GM08714 (cell line): ENCODE results near the gene BACE1-AS.

Source experiments
- H3K4me3 ChIP-seq: fragments of 200-500 bp; sonication (Bioruptor generic); 2 replicates; pipeline ENCODE4 v1.5.1; 2014; ENCODE audit warnings: mild to moderate bottlenecking, low read length, inconsistent platforms
- ZNF274 ChIP-seq: IDR thresholded peaks from 2 replicates; pipeline ENCODE4 v1.6.1; 2012; ENCODE audit warnings: mild to moderate bottlenecking, low read depth, low read length

Gene BACE1-AS

DNA sequence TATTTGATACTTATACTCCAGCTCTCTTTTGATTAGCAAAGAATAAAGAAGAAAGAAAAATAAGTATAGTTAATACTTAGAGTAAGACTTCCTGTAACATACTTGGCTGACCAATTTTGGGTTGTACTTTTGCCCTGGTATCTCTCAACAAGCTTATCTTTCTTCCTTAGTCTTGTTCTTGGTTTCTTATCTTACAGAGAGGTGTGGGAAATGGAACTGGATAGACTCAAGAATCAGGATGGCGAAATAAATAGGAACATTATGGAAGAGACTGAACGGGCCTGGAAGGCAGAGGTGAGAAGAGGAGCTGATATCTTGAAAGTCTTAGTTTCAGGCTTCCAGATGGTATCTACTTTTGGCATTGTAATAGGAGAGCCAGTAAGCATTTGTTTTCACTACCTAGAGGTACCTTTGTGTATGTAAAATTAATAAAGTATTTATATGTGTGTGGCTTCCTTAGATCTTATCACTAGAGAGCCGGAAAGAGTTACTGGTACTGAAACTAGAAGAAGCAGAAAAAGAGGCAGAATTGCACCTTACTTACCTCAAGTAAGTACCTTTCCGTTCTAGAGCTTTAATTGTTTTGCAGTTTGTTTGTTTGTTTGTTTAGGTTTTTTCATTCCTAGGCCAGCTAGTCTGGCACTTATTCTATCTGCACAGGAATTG lies 11.3 kb upstream of the BACE1-AS start:
- TF ChIP-seq ZNF274 = no peak
- H3K4me3 ChIP-seq = no peak overlapping the region

DNA sequence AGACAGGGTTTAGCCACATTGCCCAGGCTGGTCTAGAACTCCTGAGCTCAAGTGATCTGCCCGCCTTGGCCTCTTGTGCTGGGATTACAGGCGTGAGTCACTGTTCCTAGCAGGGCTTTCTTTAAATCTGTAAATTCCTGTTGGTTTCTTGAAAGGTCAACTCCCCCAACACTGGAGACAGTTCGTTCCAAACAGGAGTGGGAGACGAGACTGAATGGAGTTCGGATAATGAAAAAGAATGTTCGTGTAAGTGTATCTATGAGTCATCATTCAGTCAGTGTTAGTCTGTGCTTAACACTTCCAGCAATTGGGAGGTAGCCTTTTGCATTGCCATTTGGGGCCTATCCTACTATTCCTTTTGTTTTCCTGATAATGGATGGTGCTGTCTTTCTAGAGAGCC lies 10.0 kb upstream of the BACE1-AS start:
- TF ChIP-seq ZNF274 = no peak
- no peak overlapping the region for H3K4me3 ChIP-seq

DNA sequence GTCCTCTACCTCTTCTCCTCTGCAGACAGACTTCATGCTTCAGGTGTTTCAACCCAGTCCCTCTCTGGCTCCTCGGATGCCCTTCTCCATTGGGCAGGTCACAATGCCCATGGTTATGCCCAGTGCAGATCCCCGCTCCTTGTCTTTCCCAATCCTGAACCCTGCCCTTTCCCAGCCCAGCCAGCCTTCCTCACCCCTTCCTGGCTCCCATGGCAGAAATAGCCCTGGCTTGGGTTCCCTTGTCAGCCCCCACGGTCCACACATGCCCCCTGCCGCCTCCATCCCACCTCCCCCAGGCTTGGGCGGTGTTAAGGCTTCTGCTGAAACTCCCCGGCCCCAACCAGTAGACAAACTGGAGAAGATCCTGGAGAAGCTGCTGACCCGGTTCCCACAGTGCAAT lies 9.3 kb upstream of the BACE1-AS start:
- TF ChIP-seq ZNF274 = no peak
- no peak overlapping the region for H3K4me3 ChIP-seq

DNA sequence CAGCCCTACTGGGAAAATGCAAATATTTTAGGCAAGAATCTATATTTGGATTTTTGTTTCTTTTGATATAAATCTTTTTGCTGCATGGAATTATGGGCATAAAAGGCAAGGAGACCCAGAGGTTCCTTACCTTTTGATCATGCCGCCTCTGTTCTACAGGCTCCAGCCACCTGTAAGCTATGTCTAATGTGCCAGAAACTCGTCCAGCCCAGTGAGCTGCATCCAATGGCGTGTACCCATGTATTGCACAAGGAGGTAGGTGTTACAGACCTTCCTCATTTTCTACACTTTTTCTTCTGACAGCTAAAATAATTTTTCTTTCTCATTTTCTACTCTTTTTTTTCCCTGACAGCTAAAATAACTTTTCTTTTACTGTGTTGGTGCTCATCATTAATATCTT lies 8.2 kb upstream of the BACE1-AS start:
- no peak for TF ChIP-seq ZNF274
- H3K4me3 ChIP-seq = no peak overlapping the region

DNA sequence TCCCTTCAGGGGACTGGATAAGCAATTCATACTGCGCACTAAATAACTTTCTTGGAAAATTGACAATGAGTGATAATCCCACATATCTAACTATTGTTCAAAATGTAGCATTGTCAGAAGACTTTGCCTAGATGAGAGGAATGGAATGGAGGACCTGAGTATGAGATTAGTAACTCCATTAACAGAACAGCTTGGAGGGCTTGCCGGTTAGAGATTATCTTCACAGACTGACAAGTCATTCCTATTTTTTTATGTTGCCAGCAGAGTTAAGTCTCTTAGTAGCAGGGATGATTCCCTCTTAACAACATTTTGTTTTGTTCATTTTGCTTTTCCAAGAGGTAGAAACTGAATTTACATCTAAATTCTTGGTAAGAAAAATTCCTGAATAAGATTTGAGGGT lies 7.1 kb upstream of the BACE1-AS start:
- TF ChIP-seq ZNF274 = no peak
- no peak overlapping the region for H3K4me3 ChIP-seq

DNA sequence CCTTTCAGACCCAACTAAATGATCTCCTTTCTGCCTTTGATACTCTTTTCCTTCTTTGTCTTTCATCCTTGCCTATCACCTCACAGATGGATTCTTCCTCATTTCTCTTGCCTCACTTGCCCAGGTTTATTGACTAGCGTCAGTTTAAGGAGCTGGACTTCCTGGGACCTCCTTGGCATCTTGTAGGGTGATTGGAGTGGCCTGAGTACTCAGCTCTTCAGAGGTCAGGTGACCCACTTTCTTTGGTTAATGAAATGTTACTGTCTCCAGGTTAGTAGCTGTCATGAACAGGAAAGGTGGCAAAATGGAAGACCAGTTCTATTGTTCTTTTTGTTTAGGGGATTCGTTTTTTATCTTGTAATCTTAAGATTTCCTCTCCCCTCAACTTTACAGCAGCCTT lies 4.6 kb upstream of the BACE1-AS start:
- H3K4me3 ChIP-seq = no peak overlapping the region

DNA sequence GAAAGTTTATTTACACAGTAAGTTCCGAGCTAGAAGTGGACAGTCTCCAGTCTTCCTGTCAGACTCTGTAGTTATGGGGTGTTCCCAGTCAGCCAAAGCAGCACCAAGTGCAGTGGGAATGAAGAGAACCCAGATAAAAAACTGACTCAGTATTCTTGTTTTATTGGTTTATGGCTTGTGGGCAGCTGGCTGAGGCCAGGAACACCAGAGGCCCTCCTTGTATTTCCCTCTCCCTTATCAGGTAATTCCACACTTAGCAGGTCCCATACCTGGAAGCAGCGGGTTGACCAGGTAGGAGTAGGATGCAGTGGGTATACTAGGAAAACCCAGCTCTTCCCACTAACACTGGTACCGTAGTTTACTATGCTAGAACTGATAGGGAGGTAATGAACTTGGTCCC lies 3.5 kb upstream of the BACE1-AS start:
- H3K4me3 ChIP-seq = no peak overlapping the region
- no peak for TF ChIP-seq ZNF274

More for the DNA sequence above, 4.6 kb upstream of the BACE1-AS start:
- TF ChIP-seq ZNF274 = no peak

DNA sequence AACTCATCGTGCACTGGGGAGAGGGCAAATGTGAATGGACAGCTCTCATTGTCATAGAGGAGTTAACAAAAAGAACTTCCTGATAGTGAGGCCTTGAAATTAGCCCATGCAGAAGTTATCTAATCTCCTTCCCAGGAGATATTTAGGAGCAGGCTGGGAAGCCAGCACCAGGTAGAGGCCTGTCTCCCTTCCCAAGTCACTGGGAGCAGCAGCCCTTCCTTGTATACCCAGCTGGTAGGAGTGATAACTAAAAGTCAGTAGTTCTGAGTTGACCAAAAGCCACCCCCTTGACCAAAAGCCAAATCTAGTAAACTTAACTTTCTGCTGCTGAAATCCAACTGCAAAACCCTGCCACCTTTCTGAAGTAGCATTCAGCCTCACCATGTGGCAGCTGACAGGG lies 1.4 kb upstream of the BACE1-AS start:
- H3K4me3 ChIP-seq = no peak overlapping the region
- no peak for TF ChIP-seq ZNF274

DNA sequence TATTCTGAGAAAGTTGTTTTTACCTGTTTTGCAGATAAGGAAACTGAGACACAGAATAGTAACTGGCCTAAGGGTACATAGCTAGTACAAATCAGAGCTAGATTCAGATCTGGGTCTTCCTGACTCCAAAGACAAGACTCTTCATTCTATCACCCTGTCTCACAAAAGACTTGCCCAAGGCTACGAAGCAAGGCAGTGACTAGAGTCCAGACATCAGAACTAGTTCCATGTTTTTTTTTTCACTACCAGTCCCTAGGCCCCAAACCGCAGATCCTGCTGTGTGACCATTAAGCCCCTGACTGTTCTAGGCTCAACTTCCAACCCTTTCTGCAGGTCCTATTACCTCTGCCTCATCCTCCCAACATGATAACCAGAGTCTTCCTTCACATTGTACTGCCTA lies 1.5 kb downstream of the BACE1-AS start:
- no peak for TF ChIP-seq ZNF274
- no peak overlapping the region for H3K4me3 ChIP-seq

DNA sequence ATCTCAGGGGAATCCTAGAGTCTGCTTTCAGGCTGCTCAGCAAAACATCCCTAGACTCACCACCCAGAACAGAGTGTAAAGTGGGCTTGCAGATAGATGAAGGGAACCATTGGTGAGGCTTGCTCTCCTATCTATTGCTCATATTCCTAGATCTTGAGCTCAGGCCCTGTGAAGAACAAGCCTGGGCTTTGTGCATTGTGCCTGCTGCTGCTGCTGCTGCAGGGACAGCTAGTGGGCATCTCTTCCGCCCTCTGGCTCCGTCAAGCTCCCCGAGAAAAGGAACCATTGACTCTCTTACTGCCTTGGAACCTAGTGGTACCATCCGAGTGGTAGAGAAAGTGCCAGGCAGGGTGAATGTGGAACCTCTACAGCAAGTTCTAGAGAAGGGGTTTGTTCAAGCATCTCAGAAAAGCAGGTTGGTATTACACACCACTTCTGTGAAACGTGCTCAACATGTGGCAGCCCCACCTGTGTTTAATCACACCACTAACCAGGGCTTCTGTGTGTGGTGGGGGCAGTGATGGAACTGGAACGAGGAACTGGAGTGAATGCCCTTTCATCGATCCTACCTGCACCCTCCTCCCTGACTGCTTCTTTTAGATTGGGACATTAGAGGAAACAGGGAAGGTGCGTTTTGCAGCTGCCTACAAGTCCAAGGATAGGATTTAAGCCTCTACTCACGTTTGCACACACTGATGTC lies 4.4 kb downstream of the BACE1-AS start:
- no peak overlapping the region for H3K4me3 ChIP-seq
- TF ChIP-seq ZNF274 = no peak

DNA sequence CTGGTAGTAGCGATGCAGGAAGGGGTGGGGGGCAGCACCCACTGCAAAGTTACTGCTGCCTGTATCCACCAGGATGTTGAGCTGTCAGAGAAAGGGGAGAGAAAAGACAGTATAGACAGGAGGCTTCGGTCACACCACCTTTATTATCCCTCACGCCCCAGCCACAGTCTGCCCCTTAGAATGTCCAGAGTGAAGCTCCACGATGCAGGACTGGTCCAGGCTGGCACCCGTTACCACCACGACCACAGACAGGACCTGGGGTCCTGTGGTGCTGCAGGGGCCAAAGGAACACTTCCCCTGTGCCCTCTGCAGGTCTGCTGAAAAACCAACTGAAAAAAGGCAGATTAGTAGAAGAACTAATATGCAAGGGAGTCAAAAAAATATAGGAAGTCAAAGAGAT lies 5.7 kb downstream of the BACE1-AS start:
- TF ChIP-seq ZNF274 = no peak

DNA sequence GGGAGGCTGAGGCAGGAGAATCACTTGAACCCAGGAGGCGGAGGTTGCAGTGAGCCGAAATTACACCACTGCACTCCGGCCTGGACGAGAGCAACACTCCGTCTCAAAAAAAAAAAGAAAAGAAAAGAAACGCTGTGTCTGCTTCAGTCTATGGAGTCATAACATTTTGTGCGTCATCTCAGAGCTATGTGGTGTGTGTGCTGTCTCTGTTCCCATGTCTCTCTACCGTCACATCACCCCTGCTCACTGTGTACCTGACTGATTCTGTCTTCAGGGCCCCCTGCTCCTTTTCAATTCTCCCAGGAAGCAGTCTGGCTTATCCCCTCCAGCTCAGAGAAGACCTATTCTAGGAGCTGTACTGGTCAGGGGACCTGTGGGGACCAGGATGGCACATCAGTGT lies 7.0 kb downstream of the BACE1-AS start:
- no peak for TF ChIP-seq ZNF274
- H3K4me3 ChIP-seq = no peak overlapping the region

More for the DNA sequence above, 5.7 kb downstream of the BACE1-AS start:
- no peak overlapping the region for H3K4me3 ChIP-seq

DNA sequence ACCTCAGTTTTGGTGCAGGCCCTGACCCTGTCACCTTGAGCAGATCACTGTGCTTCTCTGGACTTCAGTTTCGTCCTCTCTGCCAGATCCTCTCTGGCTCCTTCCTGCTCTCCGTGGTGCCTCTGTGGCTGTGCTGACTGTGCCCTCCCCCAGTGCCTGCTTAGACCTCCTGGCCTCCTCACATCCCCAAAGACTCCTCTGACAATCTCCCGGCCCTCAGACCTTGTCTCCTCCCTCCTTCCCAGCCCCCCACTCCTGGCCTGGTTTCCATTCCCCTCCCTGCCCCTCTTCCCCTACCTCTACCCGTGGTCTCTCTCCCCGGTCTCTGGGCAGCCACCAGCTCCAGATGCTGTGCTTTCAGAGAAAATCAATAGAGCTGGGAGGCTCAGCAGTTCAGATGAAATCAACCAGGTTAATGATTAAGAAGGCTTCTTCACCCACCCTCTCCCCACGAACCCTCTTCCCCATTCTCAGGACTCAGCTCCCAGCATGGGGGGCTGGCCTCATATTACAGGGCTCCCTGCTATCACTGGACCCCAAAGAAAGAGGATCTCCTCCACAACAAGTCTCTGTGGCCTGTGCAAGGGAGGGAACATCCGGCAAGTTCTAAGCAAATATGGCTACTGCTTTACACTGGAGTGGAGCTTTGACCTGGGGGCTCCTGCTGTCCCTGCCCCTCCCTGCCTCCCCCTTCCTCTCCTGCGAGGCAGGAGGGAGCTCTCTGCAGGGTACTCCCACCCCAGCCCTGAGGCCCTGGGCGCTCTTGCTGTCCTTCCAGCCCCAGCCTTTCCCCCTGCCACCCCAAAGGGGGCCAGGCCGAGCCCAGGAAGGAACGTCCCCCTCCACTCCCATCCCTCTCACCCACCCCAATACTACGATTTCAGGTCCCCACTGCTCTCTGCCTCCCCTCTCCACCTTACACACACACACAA lies 8.5 kb downstream of the BACE1-AS start:
- TF ChIP-seq ZNF274 = no peak
- no peak overlapping the region for H3K4me3 ChIP-seq

DNA sequence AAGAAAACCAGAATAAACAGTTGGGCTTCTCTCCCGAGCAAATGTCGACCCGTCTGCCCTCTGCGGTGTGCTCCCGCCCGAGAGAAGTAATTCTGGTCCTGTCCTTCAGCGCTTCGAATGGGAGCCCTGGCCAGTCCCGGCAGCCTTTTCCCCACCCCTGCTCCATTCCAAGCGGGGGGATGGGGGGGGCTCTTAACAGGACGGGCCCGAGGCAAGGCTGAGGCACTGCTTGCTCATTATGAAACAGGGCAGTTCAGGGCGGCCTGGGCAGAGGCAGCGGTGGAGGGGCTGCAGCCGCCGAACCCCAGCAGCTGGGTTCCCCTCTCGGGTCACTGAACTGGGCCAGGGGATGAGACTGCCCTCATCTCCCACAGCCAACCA lies 9.1 kb downstream of the BACE1-AS start:
- no peak for TF ChIP-seq ZNF274

DNA sequence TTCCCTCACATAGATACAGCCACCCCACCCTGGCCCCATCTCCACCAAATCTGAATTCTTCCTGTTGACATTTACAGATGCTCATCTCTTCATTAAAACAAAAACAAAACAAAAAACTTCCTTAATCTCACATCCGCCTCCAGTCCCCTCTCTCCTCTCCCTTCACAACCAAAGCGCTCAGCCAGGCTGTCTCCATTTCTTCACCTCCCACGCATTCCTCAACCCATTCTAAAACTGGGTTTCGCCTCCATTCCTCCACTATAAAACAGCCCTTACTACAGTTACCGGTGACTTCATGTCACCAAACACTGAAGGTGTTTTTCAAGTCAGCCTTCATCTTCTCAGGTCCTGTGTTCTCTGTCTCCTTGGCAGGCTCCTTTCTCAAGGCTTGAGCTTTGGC lies 9.6 kb downstream of the BACE1-AS start:
- H3K4me3 ChIP-seq = no peak overlapping the region
- TF ChIP-seq ZNF274 = no peak

More for the DNA sequence above, 9.1 kb downstream of the BACE1-AS start:
- no peak overlapping the region for H3K4me3 ChIP-seq
